IgD-negative memory B cell (primary cell): ENCODE measurements around the gene ATR. TPM values are rescaled to one million over a fixed set of nuclear protein-coding genes. Genes with fewer than 3 reads are reported as not detected.
"Not testable (repeated sequence)": the region's sequence is repeated elsewhere in the genome, so short reads cannot be mapped to it uniquely, and the experiment has no call there.

Experiments
- H3K27ac Mint-ChIP-seq, 3 donors: one replicate each; pipeline ENCODE4 v1.8.0; 2020 to 2022; ENCODE audit warnings: mild to moderate bottlenecking in 3 of 3, mixed read lengths in 3 of 3, moderate library complexity in 1 of 3
- H3K27me3 Mint-ChIP-seq: one replicate; pipeline ENCODE4 v1.8.0; 2021; ENCODE audit warnings: mixed read lengths
- H3K36me3 Mint-ChIP-seq: one replicate; pipeline ENCODE4 v1.8.0; 2020; ENCODE audit warnings: mild to moderate bottlenecking, mixed read lengths
- H3K4me1 Mint-ChIP-seq, 3 donors: one replicate each; pipeline ENCODE4 v1.8.0; 2020 to 2022; ENCODE audit warnings: mixed read lengths in 3 of 3, mild to moderate bottlenecking in 1 of 3
- H3K4me3 Mint-ChIP-seq, 4 donors: one replicate each; pipeline ENCODE4 v1.8.0; 2020 to 2022; ENCODE audit warnings: mild to moderate bottlenecking in 4 of 4, mixed read lengths in 4 of 4, moderate library complexity in 3 of 4
- H3K9me3 Mint-ChIP-seq, 3 donors: one replicate each; pipeline ENCODE4 v1.8.0; 2020 to 2021; ENCODE audit warnings: mixed read lengths in 3 of 3, mild to moderate bottlenecking in 1 of 3
- polyA plus RNA-seq: library from polyadenylated mRNA; unstranded; fragments of 300-500 nt; fragmentation: Illumina TruSeq; gene quantifications from one replicate; pipeline ENCODE4 v1.2.3, GENCODE V29; 2021

The ATR gene
- polyA plus RNA-seq, 1 donor from 2014 or later, result 12.6 TPM

DNA sequence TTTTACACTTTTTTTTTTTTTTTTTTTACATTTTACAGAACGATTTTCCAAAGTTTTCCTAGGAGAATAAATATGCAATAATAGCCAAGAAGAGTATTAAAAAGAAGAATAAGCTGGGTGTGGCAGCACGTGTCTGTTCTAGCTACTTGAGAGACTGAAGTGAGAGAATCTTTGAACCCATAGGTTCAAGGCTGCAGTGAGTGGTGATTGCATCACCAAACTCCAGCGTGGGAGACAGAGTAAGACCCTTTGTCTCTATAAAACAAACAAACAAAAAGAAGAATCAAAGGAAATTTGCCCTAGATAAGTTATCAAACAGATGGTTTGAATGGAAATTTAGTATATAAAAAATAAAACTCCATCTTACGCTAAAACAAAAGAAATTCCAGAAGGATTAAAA lies 144.0 kb downstream of the ATR start:
- Mint-ChIP-seq H3K9me3 (no peaks in the 10 kb centered on the region), H3K4me1 (peaks cover 15 to 19% (median 17%) of the 10 kb centered on the region in 3 donors), H3K4me3 (no peak overlapping the region)

DNA sequence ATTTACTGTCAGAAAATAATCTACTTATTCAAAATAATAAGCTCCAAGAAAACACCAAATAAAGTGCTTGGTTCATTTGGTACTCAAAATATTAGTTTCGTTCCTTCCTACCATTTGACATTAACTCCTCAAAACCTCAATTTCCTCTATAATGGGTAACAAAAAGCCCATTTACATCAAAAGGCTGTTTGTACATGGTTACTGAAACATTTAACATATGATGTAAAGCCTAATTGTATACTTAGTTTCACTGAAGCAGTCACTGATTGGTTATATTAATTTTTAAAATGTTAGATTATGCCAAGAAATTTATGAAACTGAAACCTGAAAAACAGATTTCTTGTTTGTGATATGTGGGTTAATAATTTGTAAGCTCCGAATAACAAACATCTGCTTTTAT lies 145.4 kb downstream of the ATR start:
- Mint-ChIP-seq H3K4me1 (peaks cover 11 to 12% (median 11%) of the 10 kb centered on the region in 3 donors), H3K4me3 (no peak overlapping the region), H3K36me3 (peaks cover 10% of the 10 kb centered on the region), H3K9me3 (no peaks in the 10 kb centered on the region), H3K27me3 (no peaks in the 10 kb centered on the region), H3K27ac (no peak overlapping the region)

More for the DNA sequence above, 144.0 kb downstream of the ATR start:
- H3K27ac Mint-ChIP-seq, result peak overlapping the region in 1 of 3 donors; percentile 57
- H3K36me3 Mint-ChIP-seq, result peaks cover 5% of the 10 kb centered on the region
- no peaks in the 10 kb centered on the region for H3K27me3 Mint-ChIP-seq

DNA sequence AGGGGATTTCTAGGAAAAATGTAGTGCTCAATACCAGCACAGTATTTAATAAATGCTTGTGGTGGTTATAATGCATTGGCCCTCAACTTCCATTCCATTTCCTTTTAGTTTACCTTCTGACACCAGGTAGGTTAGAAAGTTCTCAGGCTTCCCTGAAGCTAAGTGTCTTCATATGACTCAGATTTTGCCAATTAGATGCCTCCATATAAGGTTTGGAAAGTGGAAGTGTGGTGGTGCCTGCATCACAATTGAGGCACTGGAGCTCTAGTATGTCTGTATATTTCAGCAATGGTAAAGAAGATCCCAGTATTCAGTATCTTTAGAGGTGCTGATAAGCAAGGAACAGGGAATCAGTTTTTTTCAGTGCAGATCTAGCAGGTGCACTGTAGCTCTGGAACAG lies 149.0 kb downstream of the ATR start:
- H3K4me1 Mint-ChIP-seq, result no peaks in the 10 kb centered on the region
- H3K4me3 Mint-ChIP-seq, result no peak overlapping the region
- H3K27ac Mint-ChIP-seq, result no peak overlapping the region
- H3K9me3 Mint-ChIP-seq, result no peaks in the 10 kb centered on the region
- peaks cover 10% of the 10 kb centered on the region for H3K36me3 Mint-ChIP-seq
- H3K27me3 Mint-ChIP-seq, result no peaks in the 10 kb centered on the region

DNA sequence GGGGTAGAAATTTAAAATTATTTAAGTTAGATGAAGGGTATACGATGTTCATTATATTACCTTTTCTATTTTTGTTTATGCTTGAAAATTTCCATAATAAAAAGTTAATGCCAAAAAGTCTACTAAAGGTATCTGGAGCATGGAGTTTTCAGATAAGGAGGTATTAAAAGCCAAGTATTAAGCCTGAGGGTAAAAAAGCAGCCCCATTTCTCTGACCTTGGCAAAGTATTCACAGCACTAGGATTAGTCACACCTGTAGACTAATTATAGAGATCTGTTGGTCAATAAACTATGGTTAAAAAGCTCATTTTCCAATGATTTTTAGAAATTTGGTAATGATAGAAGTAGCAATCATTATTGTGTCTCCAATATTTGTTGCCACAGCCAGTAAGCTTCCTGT lies 153.8 kb downstream of the ATR start:
- no peaks in the 10 kb centered on the region for H3K4me1 Mint-ChIP-seq
- no peaks in the 10 kb centered on the region for H3K27me3 Mint-ChIP-seq
- no peaks in the 10 kb centered on the region for H3K9me3 Mint-ChIP-seq
- no peak overlapping the region for H3K27ac Mint-ChIP-seq
- peaks cover 13% of the 10 kb centered on the region for H3K36me3 Mint-ChIP-seq
- H3K4me3 Mint-ChIP-seq, result no peak overlapping the region

DNA sequence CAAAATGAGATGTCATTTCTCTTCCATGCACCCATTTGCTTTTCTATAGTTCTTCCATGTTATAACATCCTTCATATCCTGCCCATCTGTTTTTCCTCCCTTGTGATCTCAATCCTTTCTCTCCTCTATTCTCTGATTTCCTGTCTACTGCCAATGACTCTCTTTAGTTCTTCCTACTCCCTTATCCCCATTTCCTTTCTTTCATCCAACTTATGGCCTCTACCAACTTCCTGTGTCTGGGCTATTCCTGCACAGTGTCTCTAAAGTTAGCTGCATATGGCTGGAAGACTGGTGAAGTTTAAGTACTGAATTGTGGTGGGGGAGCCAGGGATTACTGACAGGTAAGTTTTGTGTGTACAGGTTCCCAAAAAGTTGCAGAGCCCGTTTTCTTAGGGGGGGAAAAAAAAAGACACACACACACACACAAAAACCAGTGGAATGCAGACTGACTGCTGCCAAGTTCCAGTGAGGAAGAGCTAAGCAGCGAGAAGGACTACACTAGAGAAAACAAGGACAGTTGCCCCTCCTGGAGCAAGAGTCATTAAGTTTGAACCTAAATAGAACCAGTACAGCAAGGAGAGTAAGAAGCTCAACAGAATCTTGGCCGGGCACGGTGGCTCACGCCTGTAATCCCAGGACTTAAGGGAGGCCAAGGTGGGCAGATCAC lies 159.5 kb downstream of the ATR start:
- H3K27ac Mint-ChIP-seq, result peak overlapping the region in 2 of 3 donors; percentile 56 to 62
- peaks cover 0 to 1% (median 0%) of the 10 kb centered on the region in 3 donors for H3K4me1 Mint-ChIP-seq
- no peaks in the 10 kb centered on the region for H3K9me3 Mint-ChIP-seq
- peaks cover 18% of the 10 kb centered on the region for H3K36me3 Mint-ChIP-seq
- no peaks in the 10 kb centered on the region for H3K27me3 Mint-ChIP-seq
- H3K4me3 Mint-ChIP-seq, result no peak overlapping the region

DNA sequence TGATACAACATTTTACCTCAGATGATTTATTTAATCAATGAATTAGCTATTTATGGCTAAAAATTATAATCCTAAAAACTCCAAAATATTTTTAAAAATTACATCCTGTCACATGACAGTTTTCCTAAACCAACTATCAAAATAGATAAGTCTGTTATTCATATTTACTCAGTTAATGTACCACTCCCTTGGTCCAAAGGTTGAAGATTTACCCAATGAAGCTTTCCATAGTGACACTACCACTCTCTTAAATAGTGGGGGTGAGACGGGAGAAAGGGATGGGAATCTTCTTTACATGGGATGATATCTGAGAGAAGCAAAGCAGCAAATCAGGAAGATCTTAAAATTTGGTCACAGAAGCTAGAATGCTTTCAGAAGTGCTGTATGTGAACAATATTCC lies 161.2 kb downstream of the ATR start:
- H3K27me3 Mint-ChIP-seq, result no peaks in the 10 kb centered on the region
- no peak overlapping the region for H3K4me3 Mint-ChIP-seq
- H3K4me1 Mint-ChIP-seq, result peaks cover 0 to 1% (median 0%) of the 10 kb centered on the region in 3 donors
- H3K27ac Mint-ChIP-seq, result no peak overlapping the region
- H3K9me3 Mint-ChIP-seq, result no peaks in the 10 kb centered on the region
- H3K36me3 Mint-ChIP-seq, result peaks cover 11% of the 10 kb centered on the region

DNA sequence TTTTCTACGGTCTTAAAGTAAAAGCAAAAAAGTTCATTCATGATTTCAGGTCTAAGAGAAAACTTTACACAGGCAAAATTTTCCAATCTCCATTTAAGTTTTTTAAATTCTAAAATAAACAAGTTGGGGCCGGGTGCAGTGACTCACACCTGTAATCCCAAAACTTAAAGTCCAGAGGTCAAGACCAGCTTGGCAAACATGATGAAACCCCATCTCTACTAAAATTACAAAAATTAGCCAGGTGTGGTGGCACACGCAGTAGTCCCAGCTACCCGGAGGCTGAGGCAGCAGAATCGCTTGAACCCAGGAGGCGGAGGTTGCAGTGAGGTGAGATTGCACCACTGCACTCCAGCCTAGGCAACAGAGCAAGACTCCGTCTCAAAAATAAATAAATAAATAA lies 178.0 kb downstream of the ATR start:
- peaks cover 14% of the 10 kb centered on the region for H3K36me3 Mint-ChIP-seq

More for the DNA sequence above, 178.0 kb downstream of the ATR start:
- not testable (repeated sequence) for H3K9me3 Mint-ChIP-seq, H3K4me3 Mint-ChIP-seq, H3K27ac Mint-ChIP-seq, H3K4me1 Mint-ChIP-seq, H3K27me3 Mint-ChIP-seq

Other genes starting within 250 kb of the ATR start
- gene XRN1, start 130.7 kb downstream of the ATR start, polyA plus RNA-seq, result 46.1 TPM
- not detected for gene PLS1, start 17.7 kb upstream of the ATR start, polyA plus RNA-seq
- 0.45 TPM for gene TRPC1, start 145.3 kb upstream of the ATR start, polyA plus RNA-seq